ENCODE results near the gene MRPL4. TPM values are rescaled to one million over a fixed set of nuclear protein-coding genes. Genes with fewer than 3 reads are reported as not detected.

The MRPL4 gene
- total RNA-seq, 1 experiment from 2014 or later, result 99.3 TPM

DNA sequence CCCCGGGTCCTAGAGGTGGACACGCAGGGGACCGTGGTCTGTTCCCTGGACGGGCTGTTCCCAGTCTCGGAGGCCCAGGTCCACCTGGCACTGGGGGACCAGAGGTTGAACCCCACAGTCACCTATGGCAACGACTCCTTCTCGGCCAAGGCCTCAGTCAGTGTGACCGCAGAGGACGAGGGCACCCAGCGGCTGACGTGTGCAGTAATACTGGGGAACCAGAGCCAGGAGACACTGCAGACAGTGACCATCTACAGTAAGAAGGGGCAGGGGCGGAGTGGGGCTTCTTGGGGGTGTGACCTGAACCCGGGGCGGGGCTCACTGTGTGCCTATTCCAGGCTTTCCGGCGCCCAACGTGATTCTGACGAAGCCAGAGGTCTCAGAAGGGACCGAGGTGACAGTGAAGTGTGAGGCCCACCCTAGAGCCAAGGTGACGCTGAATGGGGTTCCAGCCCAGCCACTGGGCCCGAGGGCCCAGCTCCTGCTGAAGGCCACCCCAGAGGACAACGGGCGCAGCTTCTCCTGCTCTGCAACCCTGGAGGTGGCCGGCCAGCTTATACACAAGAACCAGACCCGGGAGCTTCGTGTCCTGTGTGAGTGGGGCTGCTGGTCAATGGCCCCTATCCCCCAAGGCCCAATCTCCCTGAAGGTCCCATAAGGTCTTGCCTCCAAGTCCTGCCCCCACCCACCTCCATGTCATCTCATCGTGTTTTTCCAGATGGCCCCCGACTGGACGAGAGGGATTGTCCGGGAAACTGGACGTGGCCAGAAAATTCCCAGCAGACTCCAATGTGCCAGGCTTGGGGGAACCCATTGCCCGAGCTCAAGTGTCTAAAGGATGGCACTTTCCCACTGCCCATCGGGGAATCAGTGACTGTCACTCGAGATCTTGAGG is 32.3 kb downstream of the MRPL4 start:
- TF ChIP-seq, protein P1, sequence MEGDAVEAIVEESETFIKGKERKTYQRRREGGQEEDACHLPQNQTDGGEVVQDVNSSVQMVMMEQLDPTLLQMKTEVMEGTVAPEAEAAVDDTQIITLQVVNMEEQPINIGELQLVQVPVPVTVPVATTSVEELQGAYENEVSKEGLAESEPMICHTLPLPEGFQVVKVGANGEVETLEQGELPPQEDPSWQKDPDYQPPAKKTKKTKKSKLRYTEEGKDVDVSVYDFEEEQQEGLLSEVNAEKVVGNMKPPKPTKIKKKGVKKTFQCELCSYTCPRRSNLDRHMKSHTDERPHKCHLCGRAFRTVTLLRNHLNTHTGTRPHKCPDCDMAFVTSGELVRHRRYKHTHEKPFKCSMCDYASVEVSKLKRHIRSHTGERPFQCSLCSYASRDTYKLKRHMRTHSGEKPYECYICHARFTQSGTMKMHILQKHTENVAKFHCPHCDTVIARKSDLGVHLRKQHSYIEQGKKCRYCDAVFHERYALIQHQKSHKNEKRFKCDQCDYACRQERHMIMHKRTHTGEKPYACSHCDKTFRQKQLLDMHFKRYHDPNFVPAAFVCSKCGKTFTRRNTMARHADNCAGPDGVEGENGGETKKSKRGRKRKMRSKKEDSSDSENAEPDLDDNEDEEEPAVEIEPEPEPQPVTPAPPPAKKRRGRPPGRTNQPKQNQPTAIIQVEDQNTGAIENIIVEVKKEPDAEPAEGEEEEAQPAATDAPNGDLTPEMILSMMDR (conservative IDR thresholded peaks at IDR 0.05), result no peak
- Mint-ChIP-seq H3K4me3 (no peak overlapping the region), H3K27ac (peak overlapping the region in 1 of 3 experiments; percentile 94; a peak in 1 of 7 replicates), H3K9me3 (peaks cover 0 to 3% of the 10 kb centered on the region in 2 experiments; a peak in 2 of 5 replicates), H3K36me3 (ENCODE audit: insufficient read depth in 1 of 3, low read depth in 3 of 3) (peaks cover 0 to 7% (median 0%) of the 10 kb centered on the region in 3 experiments; a peak in 3 of 7 replicates), H3K27me3 (ENCODE audit: low read depth) (peaks cover 43% of the 10 kb centered on the region), H3K4me1 (peaks cover 5 to 27% of the 10 kb centered on the region in 2 experiments; a peak in 3 of 4 replicates)
- Histone ChIP-seq H3K14ac (ENCODE audit: insufficient read depth, low read length) (no peak overlapping the region), H2AK5ac (ENCODE audit: insufficient read length, low read length) (no peak overlapping the region), H3K27ac (ENCODE audit: insufficient read length, low read depth, low read length) (no peak overlapping the region), H2BK5ac (ENCODE audit: insufficient read length, low read length) (no peak overlapping the region), H3K23ac (ENCODE audit: insufficient read length, low read depth, low read length) (no peak overlapping the region), H3K56ac (ENCODE audit: insufficient read length, low read depth, low read length) (no peak overlapping the region), H4K20me1 (ENCODE audit: control insufficient read depth, insufficient read depth, insufficient read length) (no peaks in the 10 kb centered on the region), H2BK15ac (ENCODE audit: low read depth, low read length) (no peak overlapping the region), H3K23me2 (ENCODE audit: insufficient read length, low read depth, low read length, poor library complexity, severe bottlenecking) (peaks cover 14% of the 10 kb centered on the region), H3K9ac (ENCODE audit: extremely low read depth, insufficient read length, low read length) (no peak overlapping the region), H4K8ac (replicated peaks; ENCODE audit: insufficient read length, low read depth, low read length) (no peak overlapping the region), H3K79me2 (ENCODE audit: insufficient read depth, low read length) (no peaks in the 10 kb centered on the region), H3T11ph (ENCODE audit: low read length) (no peak overlapping the region), H3K18ac (ENCODE audit: insufficient read length, low read depth, low read length) (no peak overlapping the region), H3K4me1 (ENCODE audit: insufficient read depth, low read length) (no peaks in the 10 kb centered on the region), H2BK12ac (ENCODE audit: insufficient read length, low read depth, low read length) (no peak overlapping the region), H3K4me2 (ENCODE audit: insufficient read depth, insufficient read length, low read length) (no peak overlapping the region), H2BK20ac (ENCODE audit: low read depth, low read length, poor library complexity, severe bottlenecking) (no peak overlapping the region), H4K5ac (ENCODE audit: insufficient read length, low read depth, low read length) (no peak overlapping the region), H4K91ac (ENCODE audit: insufficient read length, low read depth, low read length) (no peak overlapping the region), H3K79me1 (ENCODE audit: insufficient read depth, low read depth, low read length, poor library complexity, severe bottlenecking) (no peaks in the 10 kb centered on the region), H3K4ac (ENCODE audit: low read depth, low read length) (no peak overlapping the region), H2AFZ (ENCODE audit: low read length) (no peak overlapping the region), H3K9me3 (ENCODE audit: control insufficient read depth, low read depth, low read length) (no peaks in the 10 kb centered on the region), H2BK120ac (ENCODE audit: low read depth, low read length, poor library complexity, severe bottlenecking) (no peak overlapping the region), H3K27me3 (ENCODE audit: insufficient read depth, low read length) (peaks cover 10% of the 10 kb centered on the region; the same call in 1 of the 2 replicates)
- no peak for DNase-seq
- WGBS (ENCODE audit: extremely low coverage, insufficient read length, low lambda C conversion rate), result no CpG with 5 or more reads among the region's 34 CpGs

All from H9 (cell line).